K562 (cell line): ENCODE measurements around the gene HBM.
A peak's percentile ranks its signal among the peaks of the same experiment; 100 is the strongest.

Source experiments
- ATF3 ChIP-seq, 2 experiments: fragments of 450-650 bp in 1 of 2; sonication (generic) in 1 of 2; formaldehyde crosslinking in 1 of 2; IDR thresholded peaks in 1 of 2; conservative IDR thresholded peaks in 1 of 2; 2 replicates each; pipeline versions ENCODE4 v1.6.1 to v1.8.1; 2016 to 2023; ENCODE audit warnings: mild to moderate bottlenecking in 2 of 2, moderate library complexity in 2 of 2, inconsistent platforms in 1 of 2, missing genetic modification reagents in 1 of 2
- DLX4 ChIP-seq: fragments of 250-450 bp; sonication (Bioruptor Pico); IDR thresholded peaks from 2 replicates; pipeline ENCODE4 v1.6.1; 2021; ENCODE audit warnings: mild to moderate bottlenecking
- FOXJ3 ChIP-seq: sonication (generic); formaldehyde crosslinking; IDR thresholded peaks from 2 replicates; pipeline ENCODE4 v1.4.0; 2020; ENCODE audit warnings: mild to moderate bottlenecking, missing genetic modification reagents
- RB1 ChIP-seq: fragments of 450-650 bp; IDR thresholded peaks from 2 replicates; pipeline ENCODE4 v1.6.1; 2017; ENCODE audit warnings: low read depth, mild to moderate bottlenecking

GRCh38 chr16:178668-179015 is 12.9 kb downstream of the HBM start:
- TF ChIP-seq RB1 (no peak), DLX4 (no peak), FOXJ3 (no peak), ATF3 (IDR thresholded peaks at IDR 0.05) (peak; percentile 48; the same call in 1 of the 2 replicates), ATF3 (CRISPR knock-in tag; conservative IDR thresholded peaks at IDR 0.05) (no peak)
